Stimulated activated CD8-positive, alpha-beta memory T cell treated with anti-CD3 and anti-CD28 coated beads, Interleukin-4, amount 100 ng/mL, for 24 hours (primary cell): ENCODE results near the gene CEACAM19.
A peak's percentile ranks its signal among the peaks of the same experiment; 100 is the strongest.
"Not testable (repeated sequence)": the region's sequence is repeated elsewhere in the genome, so short reads cannot be mapped to it uniquely, and the experiment has no call there.

ENCODE experiments used
- DNase-seq: peaks from one replicate; pipeline ENCODE4 v3.0.0-alpha.2; 2020; ENCODE audit warnings: low read depth

The CEACAM19 gene, protein sequence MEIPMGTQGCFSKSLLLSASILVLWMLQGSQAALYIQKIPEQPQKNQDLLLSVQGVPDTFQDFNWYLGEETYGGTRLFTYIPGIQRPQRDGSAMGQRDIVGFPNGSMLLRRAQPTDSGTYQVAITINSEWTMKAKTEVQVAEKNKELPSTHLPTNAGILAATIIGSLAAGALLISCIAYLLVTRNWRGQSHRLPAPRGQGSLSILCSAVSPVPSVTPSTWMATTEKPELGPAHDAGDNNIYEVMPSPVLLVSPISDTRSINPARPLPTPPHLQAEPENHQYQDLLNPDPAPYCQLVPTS

GRCh38 chr19:44671400-44671799 is at the start of gene CEACAM19:
Gene CEACAM19 (plus strand): TSS chr19:44671482. CDS start chr19:44671932, 450 bp downstream.
- no peak for DNase-seq

DNA sequence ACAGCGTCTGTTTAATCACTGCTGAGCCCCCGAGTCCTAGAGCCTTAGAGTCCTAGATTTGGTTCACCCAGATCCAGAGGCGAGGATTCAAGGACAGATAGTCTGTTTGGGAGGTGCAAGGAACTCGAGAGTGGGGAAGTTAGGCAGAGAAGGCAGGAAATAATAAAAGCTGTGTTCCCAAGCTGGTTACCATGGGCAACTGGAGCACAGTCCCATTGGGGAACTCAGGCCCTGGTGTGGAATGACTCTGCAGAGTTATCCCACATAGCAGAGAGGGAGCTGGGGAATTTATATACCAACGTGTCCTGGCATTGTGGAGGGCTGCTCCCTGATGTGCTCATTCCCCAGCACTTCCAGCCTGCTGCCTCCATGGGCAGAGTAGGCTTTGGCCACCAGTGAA is 48.2 kb upstream of the CEACAM19 start:
- no peak for DNase-seq

DNA sequence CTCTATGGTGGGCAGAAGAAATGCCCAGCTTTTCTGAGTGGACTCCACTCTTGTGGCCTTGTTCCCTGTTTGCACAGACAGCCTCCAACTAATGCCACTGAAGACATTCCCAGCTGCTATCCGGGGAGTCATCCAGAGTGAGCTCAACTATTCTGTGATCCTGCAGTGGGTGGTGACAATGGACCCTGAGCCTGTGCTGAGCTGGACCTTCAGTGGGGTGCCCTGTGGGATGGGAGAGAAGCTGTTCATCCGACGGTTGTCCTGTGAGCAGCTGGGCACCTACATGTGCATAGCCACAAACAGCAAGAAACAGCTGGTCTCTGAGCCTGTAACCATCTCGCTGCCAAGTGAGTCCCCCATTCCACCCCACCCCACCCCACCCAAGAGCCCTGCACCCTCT is 47.7 kb upstream of the CEACAM19 start:
- no peak for DNase-seq

DNA sequence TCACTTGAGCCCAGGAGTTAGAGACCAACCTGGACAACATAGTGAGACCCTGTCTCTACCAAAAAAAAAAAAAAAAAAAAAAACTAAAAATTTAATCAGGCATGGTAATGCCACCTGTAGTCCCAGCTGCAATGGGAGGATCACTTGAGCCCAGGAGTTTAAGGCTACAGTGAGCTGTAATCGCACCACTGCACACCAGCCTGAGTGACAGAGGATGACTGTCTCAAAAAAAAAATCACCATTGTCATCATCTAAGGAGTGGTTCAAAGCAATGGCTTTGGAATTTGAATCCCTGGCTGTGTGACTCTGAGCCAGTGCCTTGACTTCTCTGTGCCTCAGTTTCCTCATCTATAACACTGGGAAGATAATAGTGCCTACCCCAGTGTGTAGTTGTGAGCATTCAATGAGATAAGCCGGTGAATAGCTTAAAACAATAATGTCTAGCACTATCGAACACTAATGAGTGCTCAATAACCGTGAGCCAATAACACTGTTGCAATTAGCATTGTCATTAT is 46.4 kb upstream of the CEACAM19 start:
- DNase-seq: no peak

GRCh38 chr19:44625637-44626036 is 45.6 kb upstream of the CEACAM19 start:
- not testable (repeated sequence) for DNase-seq

GRCh38 chr19:44626048-44626624 is 45.1 kb upstream of the CEACAM19 start:
- DNase-seq: no peak

DNA sequence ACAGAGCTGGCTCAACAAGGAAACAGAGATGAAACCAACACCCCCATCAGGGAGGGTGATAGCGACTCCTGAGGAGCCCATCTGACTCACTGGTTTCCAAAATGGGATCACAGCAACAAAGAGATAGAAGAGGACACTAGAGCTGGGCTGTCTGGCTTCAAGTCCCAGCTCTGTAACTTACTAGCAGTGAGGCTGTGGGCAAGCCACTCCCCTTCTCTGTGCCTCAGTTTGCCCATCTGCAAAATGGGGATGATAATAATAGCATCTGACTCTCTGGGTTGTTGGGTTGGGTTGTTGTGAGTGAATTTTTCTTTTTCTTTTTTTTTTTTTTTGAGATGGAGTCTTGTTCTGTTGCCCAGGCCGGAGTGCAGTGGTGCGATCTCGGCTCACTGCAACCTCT is 43.7 kb upstream of the CEACAM19 start:
- no peak for DNase-seq

GRCh38 chr19:44628793-44629192 is 42.5 kb upstream of the CEACAM19 start:
- DNase-seq: no peak

DNA sequence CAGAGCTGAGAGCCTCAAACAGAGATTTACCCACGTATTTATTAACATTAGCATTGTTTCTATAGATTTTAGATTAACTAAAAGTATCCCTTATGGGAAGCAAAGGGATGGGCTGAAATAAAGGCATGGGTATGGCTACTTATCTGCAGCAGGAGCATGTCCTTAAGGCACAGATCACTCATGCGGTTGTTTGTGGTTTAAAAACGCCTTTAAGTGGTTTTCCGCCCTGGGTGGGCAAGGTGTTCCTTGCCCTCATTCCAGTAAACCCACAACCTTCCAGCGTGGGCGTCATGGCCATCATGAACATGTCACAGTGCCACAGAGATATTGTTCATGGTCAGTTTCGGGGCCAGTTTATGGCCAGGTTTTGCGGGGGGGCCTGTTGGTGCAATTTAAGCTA is 39.7 kb upstream of the CEACAM19 start:
- not testable (repeated sequence) for DNase-seq

DNA sequence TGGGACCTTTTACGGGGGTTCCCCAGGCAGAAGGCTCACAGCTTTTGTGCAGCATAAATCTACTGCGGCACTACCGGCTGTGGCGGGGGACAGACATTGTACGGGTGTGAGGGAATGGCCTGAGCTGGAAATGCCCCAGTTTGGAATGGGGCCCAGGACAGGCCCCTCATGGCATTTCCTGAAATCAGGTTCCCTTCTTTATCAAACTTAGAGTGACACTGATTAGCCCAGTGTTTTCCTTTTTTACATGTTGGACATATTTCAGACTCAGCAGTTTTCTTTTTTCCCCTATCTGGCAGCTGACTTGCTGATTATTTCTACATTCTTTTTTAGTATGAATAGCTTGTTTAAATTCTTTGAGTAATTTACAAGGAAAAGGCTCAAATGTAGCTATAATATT is 37.2 kb upstream of the CEACAM19 start:
- not testable (repeated sequence) for DNase-seq

GRCh38 chr19:44634785-44635184 is 36.5 kb upstream of the CEACAM19 start:
- no peak for DNase-seq

GRCh38 chr19:44635581-44636438 is 35.5 kb upstream of the CEACAM19 start:
- DNase-seq: no peak

DNA sequence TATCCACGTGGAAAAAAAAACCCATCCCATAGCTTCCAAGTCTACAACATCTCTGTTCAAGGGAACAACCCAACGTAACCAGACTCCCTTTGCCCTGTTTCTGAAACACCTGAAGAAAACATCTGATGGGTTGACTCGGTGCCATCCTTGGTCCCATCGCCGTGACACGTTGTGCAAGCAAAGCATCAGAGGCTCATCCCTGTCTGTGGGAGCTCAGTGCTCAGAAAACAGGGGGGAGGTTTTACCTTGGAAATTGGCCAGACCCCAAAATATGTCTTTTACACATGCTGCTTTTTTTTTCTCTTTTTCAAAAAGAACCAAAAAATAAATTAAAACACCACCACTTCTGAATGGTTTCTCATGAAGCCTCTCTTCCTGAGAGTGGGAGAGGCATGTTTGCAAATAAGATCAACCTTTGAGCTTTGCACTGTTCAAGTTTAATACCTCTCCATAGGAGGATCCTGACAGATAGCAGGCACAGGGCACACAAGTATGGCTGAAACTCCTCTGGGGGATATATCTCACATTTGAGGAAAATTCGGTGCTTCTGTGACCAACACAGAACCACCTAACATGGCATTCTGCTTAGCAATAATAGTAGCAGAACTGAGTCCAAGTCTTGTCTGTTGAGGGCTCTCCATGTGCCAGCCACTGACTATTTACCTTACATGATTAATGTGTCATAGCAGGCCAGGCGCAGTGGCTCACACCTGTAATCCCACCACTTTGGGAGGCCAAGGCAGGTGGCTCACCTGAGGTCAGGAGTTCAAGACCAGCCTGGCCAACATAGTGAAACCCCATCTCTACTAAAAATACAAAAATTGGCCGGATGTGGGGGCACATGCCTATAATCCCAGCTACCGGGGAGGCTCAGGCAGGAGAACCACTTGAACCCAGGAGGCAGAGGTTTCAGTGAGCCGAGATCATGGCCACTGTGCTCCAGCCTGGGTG is 34.6 kb upstream of the CEACAM19 start:
- no peak for DNase-seq

DNA sequence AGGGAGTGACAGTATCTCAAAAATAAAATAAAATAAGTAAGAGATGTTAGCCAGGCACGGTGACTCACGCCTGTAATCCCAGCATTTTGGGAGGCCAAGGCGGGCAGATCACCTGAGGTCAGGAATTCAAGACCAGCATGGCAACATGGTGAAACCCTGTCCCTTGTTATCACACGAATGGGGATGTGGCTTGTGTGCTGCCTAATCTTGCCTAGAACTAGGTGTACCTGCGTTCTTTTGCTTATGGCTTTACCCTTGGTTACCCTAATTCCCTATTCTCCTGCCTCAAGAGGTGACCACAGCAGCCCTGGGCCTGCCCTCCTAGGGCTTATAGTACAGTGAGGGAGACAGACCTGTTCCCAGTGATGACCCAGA is 33.9 kb upstream of the CEACAM19 start:
- no peak for DNase-seq

GRCh38 chr19:44640518-44640917 is 30.8 kb upstream of the CEACAM19 start:
- no peak for DNase-seq

DNA sequence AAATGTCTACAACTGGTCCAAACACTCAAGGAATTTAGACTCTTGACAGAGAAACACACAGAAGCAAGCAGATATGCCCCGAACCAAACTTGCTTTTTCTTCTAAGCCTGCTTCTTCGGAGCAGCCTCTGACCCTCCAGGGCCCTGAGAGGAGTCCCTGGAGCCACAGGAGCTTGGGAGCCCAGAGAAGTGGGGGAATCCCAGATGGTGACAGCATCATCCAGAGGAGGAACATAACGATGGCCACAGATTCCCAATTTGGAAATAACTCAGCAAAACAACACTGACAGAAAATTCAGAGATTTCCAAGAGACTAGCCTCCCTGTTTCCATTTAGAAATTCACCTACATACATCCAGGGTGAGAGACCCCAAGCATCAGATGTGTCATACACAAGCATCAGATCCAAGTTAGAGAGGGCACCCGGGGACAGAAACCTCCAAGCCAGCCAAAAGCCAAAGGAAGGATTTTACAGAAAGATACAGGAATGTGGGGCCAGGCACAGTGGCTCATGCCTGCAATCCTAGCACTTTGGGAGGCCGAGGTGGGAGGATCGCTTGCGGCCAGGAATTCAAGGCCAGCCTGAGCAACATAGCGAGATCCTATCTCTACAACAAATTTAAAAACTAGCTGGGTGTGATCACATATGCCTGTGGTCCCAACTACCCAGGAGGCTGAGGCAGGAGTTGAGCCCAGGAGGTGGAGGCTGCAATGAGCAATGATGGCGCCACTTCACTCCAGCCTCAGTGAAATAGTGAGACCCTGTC is 29.6 kb upstream of the CEACAM19 start:
- no peak for DNase-seq

- DNase-seq: no peak
Measured at GRCh38 chr19:44642377-44642776, 28.9 kb upstream of the CEACAM19 start.

- peak; percentile 26 for DNase-seq
Measured at GRCh38 chr19:44643605-44644401, 27.5 kb upstream of the CEACAM19 start, which contains the start of gene PVR. Gene PVR (plus strand): TSS chr19:44643910. CDS start chr19:44644097, 187 bp downstream.

- no peak for DNase-seq
Measured at GRCh38 chr19:44644402-44645016, 26.8 kb upstream of the CEACAM19 start.
